Upper lobe of right lung (tissue), 1 donor: ENCODE measurements around the gene MTHFD1L. TPM values are rescaled to one million over a fixed set of nuclear protein-coding genes. Genes with fewer than 3 reads are reported as not detected.
"Not testable (repeated sequence)": the region's sequence is repeated elsewhere in the genome, so short reads cannot be mapped to it uniquely, and the experiment has no call there.

ENCODE experiments used
- ATAC-seq: fragments of 200-7000 bp; cut with Tn5 transposase; one replicate; pipeline ENCODE4 v1.9.1; 2020; ENCODE audit warnings: mild to moderate bottlenecking, moderate library complexity
- DNase-seq: peaks from one replicate; pipeline ENCODE4 v3.0.0-alpha.2; 2020
- H3K27ac ChIP-seq: fragments of 200-600 bp; one replicate; pipeline ENCODE4 v1.8.0; 2022
- H3K27me3 ChIP-seq: fragments of 200-600 bp; one replicate; pipeline ENCODE4 v1.8.0; 2022; ENCODE audit warnings: mild to moderate bottlenecking
- H3K36me3 ChIP-seq: fragments of 200-600 bp; one replicate; pipeline ENCODE4 v1.8.0; 2022
- H3K4me1 ChIP-seq: fragments of 200-600 bp; one replicate; pipeline ENCODE4 v1.8.0; 2022
- H3K4me3 ChIP-seq: fragments of 200-600 bp; one replicate; pipeline ENCODE4 v1.8.0; 2022; ENCODE audit warnings: mild to moderate bottlenecking
- H3K9me3 ChIP-seq: fragments of 200-600 bp; one replicate; pipeline ENCODE4 v1.8.0; 2022
- CTCF ChIP-seq: fragments of 200-600 bp; IDR thresholded peaks from one replicate; pipeline ENCODE4 v1.8.0; 2022; ENCODE audit warnings: antibody characterized with exemption
- intact Hi-C: fragments of 100-400 bp; cut with DNase I; formaldehyde crosslinking; loops from one replicate; pipeline ENCODE4 v1.11.0; 2022
- total RNA-seq: library from RNA; stranded (reverse); fragmentation: NEBNext Ultra II Directional; extraction: Animal tissue kit (Norgen Biotek cat#: 25700); gene quantifications from one replicate; pipeline ENCODE4 v1.2.1, GENCODE V29; 2021
- donor health status: DM: no; HTN: yes; CAD: no; lungs with severe emphysema.

MTHFD1L gene
- total RNA-seq, 1 donor from 2014 or later: 27.9 TPM

- intact Hi-C loops: no loop called here
- Histone ChIP-seq H3K27ac (no peak overlapping the region), H3K4me1 (no peaks in the 10 kb centered on the region), H3K27me3 (no peaks in the 10 kb centered on the region), H3K36me3 (no peaks in the 10 kb centered on the region), H3K9me3 (no peaks in the 10 kb centered on the region), H3K4me3 (no peak overlapping the region)
- DNase-seq (no peak), ATAC-seq (no peak)
- no peak for TF ChIP-seq CTCF
Observed at GRCh38 chr6:151075930-151076555, 210.5 kb downstream of the MTHFD1L start.

GRCh38 chr6:151078655-151079054 lies 213.2 kb downstream of the MTHFD1L start:
- no peak for TF ChIP-seq CTCF
- no peak overlapping the region for H3K4me3 ChIP-seq
- no peak for ATAC-seq
- no peak overlapping the region for H3K27ac ChIP-seq
- H3K27me3 ChIP-seq: no peaks in the 10 kb centered on the region
- H3K4me1 ChIP-seq: no peaks in the 10 kb centered on the region
- H3K9me3 ChIP-seq: no peaks in the 10 kb centered on the region
- DNase-seq: no peak
- intact Hi-C loops: no loop called here
- no peaks in the 10 kb centered on the region for H3K36me3 ChIP-seq

GRCh38 chr6:151081656-151082055 lies 216.2 kb downstream of the MTHFD1L start:
- Histone ChIP-seq H3K36me3 (no peaks in the 10 kb centered on the region), H3K27me3 (no peaks in the 10 kb centered on the region), H3K4me1 (no peaks in the 10 kb centered on the region), H3K9me3 (no peaks in the 10 kb centered on the region), H3K27ac (no peak overlapping the region), H3K4me3 (no peak overlapping the region)
- TF ChIP-seq CTCF: no peak
- DNase-seq (no peak), ATAC-seq (no peak)
- intact Hi-C loops: no loop called here

GRCh38 chr6:151082079-151082478 lies 216.6 kb downstream of the MTHFD1L start:
- Histone ChIP-seq H3K27ac (no peak overlapping the region), H3K4me1 (no peaks in the 10 kb centered on the region), H3K36me3 (no peaks in the 10 kb centered on the region), H3K27me3 (no peaks in the 10 kb centered on the region), H3K9me3 (no peaks in the 10 kb centered on the region), H3K4me3 (no peak overlapping the region)
- ATAC-seq (no peak), DNase-seq (no peak)
- no peak for TF ChIP-seq CTCF
- intact Hi-C loops: no loop called here

- Histone ChIP-seq H3K27me3 (no peaks in the 10 kb centered on the region), H3K9me3 (no peaks in the 10 kb centered on the region), H3K4me1 (no peaks in the 10 kb centered on the region), H3K27ac (no peak overlapping the region), H3K36me3 (no peaks in the 10 kb centered on the region), H3K4me3 (no peak overlapping the region)
- ATAC-seq (no peak), DNase-seq (no peak)
- TF ChIP-seq CTCF: no peak
- intact Hi-C loops: no loop called here
Observed at GRCh38 chr6:151084275-151084674, 218.8 kb downstream of the MTHFD1L start.

GRCh38 chr6:151087055-151087454 lies 221.6 kb downstream of the MTHFD1L start:
- DNase-seq, H3K4me1 ChIP-seq, H3K9me3 ChIP-seq, H3K4me3 ChIP-seq, ATAC-seq, H3K27ac ChIP-seq, H3K27me3 ChIP-seq, H3K36me3 ChIP-seq, intact Hi-C loops: not testable (repeated sequence)
